PFSK-1 (cell line): ENCODE results near the gene BTBD16.

Experiments
- FOXP2 ChIP-seq: optimal IDR thresholded peaks from 2 replicates; pipeline ENCODE3; 2011; ENCODE audit warnings: borderline replicate concordance, control low read depth, inconsistent platforms; ENCODE audit not compliant: insufficient read depth; ENCODE audit errors: extremely low read length, extremely low read depth
- POLR2AphosphoS5 ChIP-seq: IDR thresholded peaks from 2 replicates; pipeline ENCODE4 v1.6.1; 2012; ENCODE audit warnings: low read depth, mild to moderate bottlenecking, control low read depth, low read length, moderate library complexity
- REST ChIP-seq, 2 experiments: IDR thresholded peaks; 2 replicates each; pipeline versions ENCODE4 v1.6.1 to v1.8.0; 2011 to 2012; ENCODE audit warnings: low read depth in 2 of 2, low read length in 2 of 2, control low read depth in 1 of 2, inconsistent platforms in 1 of 2, mild to moderate bottlenecking in 1 of 2, moderate library complexity in 1 of 2; ENCODE audit not compliant: insufficient read depth in 1 of 2
- SIN3A ChIP-seq: IDR thresholded peaks from 2 replicates; pipeline ENCODE4 v1.6.1; 2012; ENCODE audit warnings: mild to moderate bottlenecking, low read length, moderate library complexity, borderline replicate concordance; ENCODE audit not compliant: insufficient read depth
- TAF1 ChIP-seq: IDR thresholded peaks from 2 replicates; pipeline ENCODE4 v1.6.1; 2012; ENCODE audit warnings: low read length, control low read depth, borderline replicate concordance; ENCODE audit not compliant: insufficient read depth

BTBD16 gene

GRCh38 chr10:122279725-122280141 is 8.6 kb downstream of the BTBD16 start:
- TF ChIP-seq SIN3A, result no peak
- no peak for TF ChIP-seq REST (IDR thresholded peaks at IDR 0.05; ENCODE audit: insufficient read depth in 1 of 2, low read depth in 2 of 2, low read length in 2 of 2)
- no peak for TF ChIP-seq TAF1
- TF ChIP-seq POLR2AphosphoS5, result no peak
- no peak for TF ChIP-seq FOXP2

GRCh38 chr10:122280156-122280555 is 9.1 kb downstream of the BTBD16 start:
- no peak for TF ChIP-seq SIN3A
- no peak for TF ChIP-seq REST (IDR thresholded peaks at IDR 0.05; ENCODE audit: insufficient read depth in 1 of 2, low read depth in 2 of 2, low read length in 2 of 2)
- TF ChIP-seq TAF1, result no peak
- TF ChIP-seq FOXP2, result no peak
- no peak for TF ChIP-seq POLR2AphosphoS5

DNA sequence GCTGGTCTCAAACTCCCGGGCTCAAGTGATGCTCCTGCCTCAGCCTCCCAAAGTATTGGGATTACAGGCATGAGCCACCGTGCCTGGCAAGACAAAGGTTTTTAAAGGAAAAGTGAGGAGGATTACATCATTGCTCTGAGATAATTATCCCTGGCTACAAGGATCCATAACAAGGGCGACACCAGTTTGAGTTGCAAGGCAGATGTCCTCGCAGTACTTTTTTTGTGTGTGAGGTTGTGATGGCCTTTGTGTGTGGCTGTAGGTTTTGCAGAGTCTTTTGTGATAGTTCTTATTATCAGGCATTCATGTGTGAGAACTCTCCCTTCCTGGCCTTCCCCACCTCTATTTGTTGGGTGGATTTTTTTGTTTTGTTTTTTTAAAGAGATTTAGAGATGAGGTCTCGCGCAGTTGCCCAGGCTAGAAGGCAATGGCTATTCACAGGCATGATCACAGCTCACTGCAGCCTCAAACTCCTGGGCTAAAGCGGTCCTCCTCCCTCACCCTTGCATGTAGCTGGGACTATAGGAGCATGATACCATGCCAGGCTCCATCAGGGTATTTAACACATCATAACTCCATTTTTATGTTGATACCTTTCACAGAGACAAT is 10.0 kb downstream of the BTBD16 start:
- TF ChIP-seq REST (IDR thresholded peaks at IDR 0.05; ENCODE audit: insufficient read depth in 1 of 2, low read depth in 2 of 2, low read length in 2 of 2) (no peak), POLR2AphosphoS5 (no peak), SIN3A (no peak), TAF1 (no peak), FOXP2 (no peak)

DNA sequence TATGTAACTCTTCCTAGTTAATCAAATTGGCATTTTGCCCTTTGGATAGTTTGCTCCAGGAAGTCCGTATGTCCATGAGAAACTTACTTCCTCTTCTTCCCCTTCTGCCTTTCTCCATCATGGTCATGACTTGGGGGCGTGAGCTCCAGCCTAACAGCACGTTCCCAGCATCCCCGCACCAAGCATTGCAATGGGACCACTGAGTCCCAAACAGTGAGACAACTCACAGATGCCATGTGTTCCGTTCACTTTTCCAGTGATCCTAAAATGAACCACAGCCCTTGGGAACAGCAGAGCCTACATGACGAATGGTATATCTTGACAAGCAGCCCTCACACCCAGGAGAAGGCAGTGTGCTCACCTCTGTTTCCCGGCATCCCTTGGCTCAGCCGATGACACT is 10.7 kb downstream of the BTBD16 start:
- TF ChIP-seq SIN3A, result no peak
- TF ChIP-seq FOXP2, result no peak

- TF ChIP-seq TAF1, result no peak
- TF ChIP-seq REST (IDR thresholded peaks at IDR 0.05; ENCODE audit: insufficient read depth in 1 of 2, low read depth in 2 of 2, low read length in 2 of 2), result no peak
- TF ChIP-seq SIN3A, result no peak
- TF ChIP-seq POLR2AphosphoS5, result no peak
- no peak for TF ChIP-seq FOXP2
Measured at GRCh38 chr10:122282253-122282671, 11.2 kb downstream of the BTBD16 start.
